ENCODE results near the gene HDGFL1. TPM values are rescaled to one million over a fixed set of nuclear protein-coding genes. Genes with fewer than 3 reads are reported as not detected.

HDGFL1 gene
- total RNA-seq, 1 experiment from 2014 or later, result not detected

DNA sequence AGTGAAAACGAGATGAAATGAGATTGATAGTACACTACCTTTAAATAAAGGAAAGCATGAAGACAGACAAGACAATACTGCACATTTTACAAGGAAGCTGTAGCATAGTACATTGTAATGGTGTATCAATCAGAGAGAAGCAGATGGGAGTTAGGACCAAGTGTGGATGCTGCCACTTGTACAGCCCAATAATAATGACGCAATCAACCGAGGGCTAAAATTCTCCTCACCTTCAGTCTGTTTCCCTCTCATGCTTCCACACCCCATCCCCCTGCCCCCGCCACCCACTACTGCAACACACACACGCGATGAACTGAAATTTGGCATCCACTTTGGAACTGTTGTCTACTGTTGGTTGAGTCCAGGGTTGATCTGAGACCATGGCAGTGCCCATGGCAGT, 12.4 kb upstream of the HDGFL1 start:
- Histone ChIP-seq H3K36me3 (ENCODE audit: low read depth, low read length) (no peaks in the 10 kb centered on the region), H4K20me1 (ENCODE audit: low read length) (no peaks in the 10 kb centered on the region), H3K27me3 (ENCODE audit: low read length) (no peaks in the 10 kb centered on the region), H3K27ac (ENCODE audit: low read length) (no peak overlapping the region), H3K79me2 (ENCODE audit: low read length) (no peaks in the 10 kb centered on the region), H3K9me2 (replicated peaks; ENCODE audit: low read length) (no peaks in the 10 kb centered on the region), H3K4me3 (ENCODE audit: low read length) (no peak overlapping the region), H3F3A (ENCODE audit: low read length, unreplicated experiment) (no peaks in the 10 kb centered on the region), H3K4me2 (ENCODE audit: low read length) (no peak overlapping the region), H3K9ac (ENCODE audit: low read length) (no peak overlapping the region), H2AFZ (ENCODE audit: low read length) (no peak overlapping the region), H3K4me1 (ENCODE audit: insufficient read depth, low read length) (peaks cover 21% of the 10 kb centered on the region), H3K9me3 (ENCODE audit: low read length) (no peaks in the 10 kb centered on the region)
- no TSS peak for BruUV-seq (replicated peaks)
- TF ChIP-seq EZH2 (IDR thresholded peaks at IDR 0.05; ENCODE audit: low read length, unreplicated experiment), result no peak
- no peak for TF ChIP-seq EZH2phosphoT487 (IDR thresholded peaks at IDR 0.05; ENCODE audit: borderline replicate concordance, low read length)
- TF ChIP-seq, protein P1, sequence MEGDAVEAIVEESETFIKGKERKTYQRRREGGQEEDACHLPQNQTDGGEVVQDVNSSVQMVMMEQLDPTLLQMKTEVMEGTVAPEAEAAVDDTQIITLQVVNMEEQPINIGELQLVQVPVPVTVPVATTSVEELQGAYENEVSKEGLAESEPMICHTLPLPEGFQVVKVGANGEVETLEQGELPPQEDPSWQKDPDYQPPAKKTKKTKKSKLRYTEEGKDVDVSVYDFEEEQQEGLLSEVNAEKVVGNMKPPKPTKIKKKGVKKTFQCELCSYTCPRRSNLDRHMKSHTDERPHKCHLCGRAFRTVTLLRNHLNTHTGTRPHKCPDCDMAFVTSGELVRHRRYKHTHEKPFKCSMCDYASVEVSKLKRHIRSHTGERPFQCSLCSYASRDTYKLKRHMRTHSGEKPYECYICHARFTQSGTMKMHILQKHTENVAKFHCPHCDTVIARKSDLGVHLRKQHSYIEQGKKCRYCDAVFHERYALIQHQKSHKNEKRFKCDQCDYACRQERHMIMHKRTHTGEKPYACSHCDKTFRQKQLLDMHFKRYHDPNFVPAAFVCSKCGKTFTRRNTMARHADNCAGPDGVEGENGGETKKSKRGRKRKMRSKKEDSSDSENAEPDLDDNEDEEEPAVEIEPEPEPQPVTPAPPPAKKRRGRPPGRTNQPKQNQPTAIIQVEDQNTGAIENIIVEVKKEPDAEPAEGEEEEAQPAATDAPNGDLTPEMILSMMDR (conservative IDR thresholded peaks at IDR 0.05; ENCODE audit: low read depth, low read length), result no peak
- intact Hi-C loops (cut with micrococcal nuclease), result loop anchor here (5.0 to 10.0 kb wide), 3 partner anchors 165 to 962 kb away; partner anchors contain the start of gene SOX4
- DNase-seq (no peak), ATAC-seq (no peak)
- POLR2A ChIA-PET (ENCODE audit: unreplicated experiment), result no interaction called here
- CTCF ChIA-PET, result no interaction called here

DNA sequence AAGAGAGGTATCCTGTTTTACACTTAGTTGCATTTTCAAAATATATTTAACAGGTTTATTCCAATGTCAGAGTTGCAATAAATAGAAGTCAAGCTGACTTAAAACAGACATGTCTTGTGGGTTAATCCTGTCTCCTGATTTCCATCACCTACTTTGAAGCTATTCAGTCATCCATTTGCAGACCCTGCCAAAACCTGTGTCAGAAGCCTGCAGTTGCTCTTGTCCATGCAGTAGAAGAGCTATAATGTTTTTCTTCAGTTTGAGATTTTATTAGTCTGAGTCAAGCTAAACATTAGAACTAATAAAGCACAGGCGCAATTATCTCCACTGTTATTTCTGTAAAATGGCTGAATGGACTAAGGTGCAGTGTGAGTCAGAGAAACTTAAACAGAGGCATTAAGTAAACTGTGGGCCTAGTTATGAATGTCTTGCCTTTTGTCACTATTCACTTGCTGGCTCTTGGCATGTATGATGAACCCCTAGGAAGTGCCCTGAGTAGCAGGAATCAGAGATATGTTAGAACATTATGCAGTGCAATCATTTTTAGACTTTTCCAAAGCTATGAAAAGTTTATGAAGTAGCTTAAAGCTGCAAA, 11.0 kb upstream of the HDGFL1 start:
- peaks cover 21% of the 10 kb centered on the region for H3K4me1 ChIP-seq (ENCODE audit: insufficient read depth, low read length)
- DNase-seq (peak; percentile 93), ATAC-seq (peak; percentile 95)
- intact Hi-C loops (cut with micrococcal nuclease), result loop anchor here (1.0 to 10.0 kb wide), 7 partner anchors 17 to 964 kb away; partner anchors contain the start of gene SOX4
- no peak overlapping the region for H2AFZ ChIP-seq (ENCODE audit: low read length)
- H3K27me3 ChIP-seq (ENCODE audit: low read length), result no peaks in the 10 kb centered on the region
- TF ChIP-seq EZH2phosphoT487 (IDR thresholded peaks at IDR 0.05; ENCODE audit: borderline replicate concordance, low read length), result no peak
- no peak for TF ChIP-seq EZH2 (IDR thresholded peaks at IDR 0.05; ENCODE audit: low read length, unreplicated experiment)
- TF ChIP-seq, protein P1 (conservative IDR thresholded peaks at IDR 0.05; ENCODE audit: low read depth, low read length), result no peak
- no peaks in the 10 kb centered on the region for H3K9me2 ChIP-seq (replicated peaks; ENCODE audit: low read length)
- H3F3A ChIP-seq (ENCODE audit: low read length, unreplicated experiment), result no peaks in the 10 kb centered on the region
- peak overlapping the region; percentile 74 for H3K27ac ChIP-seq (ENCODE audit: low read length)
- no TSS peak for BruUV-seq (replicated peaks)
- ChIA-PET POLR2A (ENCODE audit: unreplicated experiment) (interaction anchor here (0.6 kb wide), 1 partner anchor 1681 kb away, joined by 3 read pairs; no protein-coding TSS in a partner anchor), CTCF (interaction anchor here (0.7 kb wide), 1 partner anchor 446 kb away, joined by 3 read pairs; no protein-coding TSS in a partner anchor)
- no peaks in the 10 kb centered on the region for H4K20me1 ChIP-seq (ENCODE audit: low read length)
- peak overlapping the region; percentile 52 for H3K4me2 ChIP-seq (ENCODE audit: low read length)
- 0 out of 2 replicates have a peak overlapping the region, but pooled peaks have one; percentile 2 for H3K9ac ChIP-seq (ENCODE audit: low read length)
- no peaks in the 10 kb centered on the region for H3K79me2 ChIP-seq (ENCODE audit: low read length)
- H3K36me3 ChIP-seq (ENCODE audit: low read depth, low read length), result no peaks in the 10 kb centered on the region
- no peaks in the 10 kb centered on the region for H3K9me3 ChIP-seq (ENCODE audit: low read length)
- H3K4me3 ChIP-seq (ENCODE audit: low read length), result no peak overlapping the region

DNA sequence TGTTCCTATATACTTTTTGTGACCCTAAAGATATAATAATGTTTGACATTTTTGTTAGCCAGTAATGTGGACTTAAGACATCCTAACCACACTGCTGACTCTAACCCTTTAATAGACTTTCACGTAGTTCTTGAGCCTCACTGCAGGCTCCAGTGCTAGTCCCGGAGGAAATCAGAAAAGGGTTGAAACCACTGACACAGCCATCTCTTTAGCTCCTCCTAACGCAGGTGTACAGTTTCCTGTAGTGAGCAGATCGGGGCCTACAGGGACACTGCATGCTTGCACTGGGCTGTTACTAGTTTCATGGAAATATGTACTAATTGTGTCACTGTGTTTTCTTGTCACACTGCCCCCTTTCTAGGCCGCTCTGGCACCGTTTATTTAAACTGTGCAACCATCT, 512 bp upstream of the HDGFL1 start:
- CTCF ChIA-PET, result no interaction called here
- intact Hi-C loops (cut with micrococcal nuclease), result no loop called here
- no peaks in the 10 kb centered on the region for H3F3A ChIP-seq (ENCODE audit: low read length, unreplicated experiment)
- H3K36me3 ChIP-seq (ENCODE audit: low read depth, low read length), result no peaks in the 10 kb centered on the region
- no peaks in the 10 kb centered on the region for H4K20me1 ChIP-seq (ENCODE audit: low read length)
- no peak overlapping the region for H3K4me3 ChIP-seq (ENCODE audit: low read length)
- no peaks in the 10 kb centered on the region for H3K79me2 ChIP-seq (ENCODE audit: low read length)
- H3K9me2 ChIP-seq (replicated peaks; ENCODE audit: low read length), result no peaks in the 10 kb centered on the region
- POLR2A ChIA-PET (ENCODE audit: unreplicated experiment), result no interaction called here
- TF ChIP-seq EZH2 (IDR thresholded peaks at IDR 0.05; ENCODE audit: low read length, unreplicated experiment) (no peak), EZH2phosphoT487 (IDR thresholded peaks at IDR 0.05; ENCODE audit: borderline replicate concordance, low read length) (no peak)
- TF ChIP-seq, protein P1 (conservative IDR thresholded peaks at IDR 0.05; ENCODE audit: low read depth, low read length), result no peak
- BruUV-seq (replicated peaks), result no TSS peak
- H2AFZ ChIP-seq (ENCODE audit: low read length), result no peak overlapping the region
- ATAC-seq, result no peak
- H3K9ac ChIP-seq (ENCODE audit: low read length), result no peak overlapping the region
- no peak for DNase-seq
- no peaks in the 10 kb centered on the region for H3K9me3 ChIP-seq (ENCODE audit: low read length)
- no peak overlapping the region for H3K27ac ChIP-seq (ENCODE audit: low read length)
- H3K4me1 ChIP-seq (ENCODE audit: insufficient read depth, low read length), result no peaks in the 10 kb centered on the region
- no peak overlapping the region for H3K4me2 ChIP-seq (ENCODE audit: low read length)
- H3K27me3 ChIP-seq (ENCODE audit: low read length), result no peaks in the 10 kb centered on the region
